ENCODE measurements around the gene ANO2.

ANO2 gene

GRCh38 chr12:5784462-5785130 lies 160.5 kb downstream of the ANO2 start:
- no peak overlapping the region for H3K4me3 ChIP-seq (ENCODE audit: low read depth, low read length)
- TF ChIP-seq CTCF (IDR thresholded peaks at IDR 0.05; ENCODE audit: low read depth, low read length) = no peak
- no peak for DNase-seq (ENCODE audit: low read depth, low spot score)
- in situ Hi-C loops (cut with HindIII; ENCODE audit: low sequenced_read_pairs) = no loop called here

- in situ Hi-C loops (cut with HindIII; ENCODE audit: low sequenced_read_pairs) = no loop called here
- TF ChIP-seq CTCF (IDR thresholded peaks at IDR 0.05; ENCODE audit: low read depth, low read length) = no peak
- DNase-seq (ENCODE audit: low read depth, low spot score) = no peak
- no peak overlapping the region for H3K4me3 ChIP-seq (ENCODE audit: low read depth, low read length)
Observed at GRCh38 chr12:5783289-5783920, 161.7 kb downstream of the ANO2 start.

- no peak for TF ChIP-seq CTCF (IDR thresholded peaks at IDR 0.05; ENCODE audit: low read depth, low read length)
- no peak overlapping the region for H3K4me3 ChIP-seq (ENCODE audit: low read depth, low read length)
- in situ Hi-C loops (cut with HindIII; ENCODE audit: low sequenced_read_pairs) = no loop called here
- DNase-seq (ENCODE audit: low read depth, low spot score) = no peak
Observed at GRCh38 chr12:5780536-5780935, 164.5 kb downstream of the ANO2 start.

GRCh38 chr12:5779401-5779800 lies 165.7 kb downstream of the ANO2 start:
- no peak for TF ChIP-seq CTCF (IDR thresholded peaks at IDR 0.05; ENCODE audit: low read depth, low read length)
- no peak for DNase-seq (ENCODE audit: low read depth, low spot score)
- in situ Hi-C loops (cut with HindIII; ENCODE audit: low sequenced_read_pairs) = no loop called here
- no peak overlapping the region for H3K4me3 ChIP-seq (ENCODE audit: low read depth, low read length)

GRCh38 chr12:5778821-5779220 lies 166.2 kb downstream of the ANO2 start:
- no peak for TF ChIP-seq CTCF (IDR thresholded peaks at IDR 0.05; ENCODE audit: low read depth, low read length)
- no peak overlapping the region for H3K4me3 ChIP-seq (ENCODE audit: low read depth, low read length)
- DNase-seq (ENCODE audit: low read depth, low spot score) = no peak
- in situ Hi-C loops (cut with HindIII; ENCODE audit: low sequenced_read_pairs) = no loop called here

- in situ Hi-C loops (cut with HindIII; ENCODE audit: low sequenced_read_pairs) = no loop called here
- no peak for TF ChIP-seq CTCF (IDR thresholded peaks at IDR 0.05; ENCODE audit: low read depth, low read length)
- no peak overlapping the region for H3K4me3 ChIP-seq (ENCODE audit: low read depth, low read length)
- no peak for DNase-seq (ENCODE audit: low read depth, low spot score)
Observed at GRCh38 chr12:5777451-5777850, 167.6 kb downstream of the ANO2 start.
